OCI-LY3 (cell line): ENCODE data around the gene CD2AP.

Experiments used
- H2AFZ ChIP-seq: fragments of 200-600, 300-600 bp; shearing (Covaris generic); 2 replicates; pipeline ENCODE4 v1.6.0; 2014; ENCODE audit warnings: antibody characterized with exemption, low read depth, low read length
- H3K27ac ChIP-seq: fragments of 200-600, 300-600 bp; sonication (generic); 2 replicates; pipeline ENCODE4 v1.5.1; 2014; ENCODE audit warnings: mild to moderate bottlenecking, low read length, moderate library complexity, mixed read lengths
- H3K27me3 ChIP-seq: fragments of 200-600, 300-600 bp; sonication (generic); 2 replicates; pipeline ENCODE4 v1.6.1; 2014; ENCODE audit warnings: low read depth, low read length, mixed read lengths
- H3K36me3 ChIP-seq: fragments of 200-600, 300-600 bp; sonication (generic); replicated peaks from 2 replicates; pipeline ENCODE3; 2014; ENCODE audit warnings: low read depth, low read length, mixed read lengths
- H3K4me1 ChIP-seq: fragments of 300-600, 200-600 bp; sonication (generic); 2 replicates; pipeline ENCODE4 v1.6.1; 2014; ENCODE audit warnings: low read length, mixed read lengths
- H3K4me2 ChIP-seq: fragments of 200-600, 300-600 bp; sonication (generic); 2 replicates; pipeline ENCODE4 v1.6.1; 2014; ENCODE audit warnings: low read length, mixed read lengths
- H3K4me3 ChIP-seq: fragments of 300-600, 200-600 bp; sonication (generic); 2 replicates; pipeline ENCODE4 v1.5.1; 2014; ENCODE audit warnings: antibody characterized with exemption, mild to moderate bottlenecking, low read length, moderate library complexity
- H3K79me2 ChIP-seq: fragments of 300-600, 200-600 bp; shearing (Covaris generic); 2 replicates; pipeline ENCODE4 v1.6.1; 2014; ENCODE audit warnings: mild to moderate bottlenecking, low read length, mixed read lengths
- H3K9ac ChIP-seq: fragments of 300-600, 200-600 bp; shearing (Covaris generic); 2 replicates; pipeline ENCODE4 v1.6.0; 2014; ENCODE audit warnings: mild to moderate bottlenecking, low read length, moderate library complexity
- H3K9me3 ChIP-seq: fragments of 200-600, 300-600 bp; shearing (Covaris generic); 2 replicates; pipeline ENCODE4 v1.6.1; 2014; ENCODE audit warnings: low read length, mixed read lengths; ENCODE audit not compliant: insufficient read depth
- H4K20me1 ChIP-seq: fragments of 200-600, 300-600 bp; sonication (generic); 2 replicates; pipeline ENCODE4 v1.6.1; 2016; ENCODE audit warnings: low read length, mixed read lengths; ENCODE audit not compliant: insufficient read depth
- CTCF ChIP-seq: fragments of 200-600, 300-600 bp; sonication (generic); IDR thresholded peaks from 2 replicates; pipeline ENCODE4 v1.5.1; 2014; ENCODE audit warnings: antibody characterized with exemption, low read length, low read depth
- EZH2phosphoT487 ChIP-seq: fragments of 200-600 bp; shearing (Covaris generic); IDR thresholded peaks from 2 replicates; pipeline ENCODE4 v1.6.1; 2018; ENCODE audit warnings: antibody characterized with exemption, mixed run types, low read depth

The CD2AP gene

GRCh38 chr6:47451162-47451561 is 26.4 kb upstream of the CD2AP start:
- no peak overlapping the region for H3K4me2 ChIP-seq
- H3K9ac ChIP-seq, result no peak overlapping the region
- no peaks in the 10 kb centered on the region for H3K36me3 ChIP-seq
- no peak for TF ChIP-seq CTCF
- no peak for TF ChIP-seq EZH2phosphoT487
- H4K20me1 ChIP-seq, result no peaks in the 10 kb centered on the region
- H3K27me3 ChIP-seq, result no peaks in the 10 kb centered on the region
- no peak overlapping the region for H3K27ac ChIP-seq
- H3K4me3 ChIP-seq, result no peak overlapping the region
- H3K9me3 ChIP-seq, result no peaks in the 10 kb centered on the region
- peaks cover 14% of the 10 kb centered on the region for H3K4me1 ChIP-seq
- no peak overlapping the region for H2AFZ ChIP-seq
- no peaks in the 10 kb centered on the region for H3K79me2 ChIP-seq

GRCh38 chr6:47452899-47453298 is 24.7 kb upstream of the CD2AP start:
- Histone ChIP-seq H3K79me2 (no peaks in the 10 kb centered on the region), H4K20me1 (no peaks in the 10 kb centered on the region), H3K4me1 (peaks cover 22% of the 10 kb centered on the region), H3K4me3 (no peak overlapping the region), H3K27ac (no peak overlapping the region), H3K27me3 (no peaks in the 10 kb centered on the region), H2AFZ (no peak overlapping the region), H3K9me3 (no peaks in the 10 kb centered on the region), H3K4me2 (no peak overlapping the region), H3K9ac (no peak overlapping the region), H3K36me3 (no peaks in the 10 kb centered on the region)
- TF ChIP-seq CTCF, result no peak
- TF ChIP-seq EZH2phosphoT487, result no peak

GRCh38 chr6:47453372-47453936 is 24.1 kb upstream of the CD2AP start:
- TF ChIP-seq EZH2phosphoT487 (no peak), CTCF (no peak)
- Histone ChIP-seq H3K4me2 (no peak overlapping the region), H3K27me3 (no peaks in the 10 kb centered on the region), H3K4me3 (no peak overlapping the region), H3K27ac (no peak overlapping the region), H4K20me1 (no peaks in the 10 kb centered on the region), H3K36me3 (no peaks in the 10 kb centered on the region), H3K4me1 (peaks cover 22% of the 10 kb centered on the region), H2AFZ (no peak overlapping the region), H3K79me2 (no peaks in the 10 kb centered on the region), H3K9ac (no peak overlapping the region), H3K9me3 (no peaks in the 10 kb centered on the region)

GRCh38 chr6:47454713-47455396 is 22.7 kb upstream of the CD2AP start:
- no peaks in the 10 kb centered on the region for H3K79me2 ChIP-seq
- no peaks in the 10 kb centered on the region for H3K27me3 ChIP-seq
- no peak overlapping the region for H3K4me3 ChIP-seq
- no peak overlapping the region for H2AFZ ChIP-seq
- H3K36me3 ChIP-seq, result no peaks in the 10 kb centered on the region
- no peaks in the 10 kb centered on the region for H3K9me3 ChIP-seq
- peaks cover 27% of the 10 kb centered on the region for H3K4me1 ChIP-seq
- TF ChIP-seq CTCF, result no peak
- no peak for TF ChIP-seq EZH2phosphoT487
- H3K27ac ChIP-seq, result no peak overlapping the region
- no peak overlapping the region for H3K9ac ChIP-seq
- no peak overlapping the region for H3K4me2 ChIP-seq
- no peaks in the 10 kb centered on the region for H4K20me1 ChIP-seq
